Uterus (tissue), 4 donors: ENCODE results near the gene EPC2. TPM values are rescaled to one million over a fixed set of nuclear protein-coding genes. Genes with fewer than 3 reads are reported as not detected.

ENCODE experiments used
- DNase-seq, 2 donors: peaks; one replicate each; pipeline ENCODE4 v3.0.0-alpha.2; 2019 to 2020
- H3K27ac ChIP-seq, 2 donors: fragments of 200-600 bp; sonication (generic); 1 replicate in 1 of 2; 2 replicates in 1 of 2; pipeline ENCODE4 v1.5.1; 2016 to 2018
- H3K27me3 ChIP-seq, 2 donors: fragments of 200-600 bp; sonication (generic); one replicate each; pipeline ENCODE4 v1.5.1; 2018 to 2019; ENCODE audit warnings: control low read depth in 1 of 2
- H3K36me3 ChIP-seq, 2 donors: fragments of 200-600 bp; sonication (generic); one replicate each; pipeline ENCODE4 v1.5.1; 2019; ENCODE audit warnings: control low read depth in 1 of 2
- H3K4me1 ChIP-seq, 2 donors: fragments of 200-600 bp; sonication (generic); one replicate each; pipeline ENCODE4 v1.5.1; 2018 to 2019; ENCODE audit warnings: control low read depth in 1 of 2
- H3K4me3 ChIP-seq, 2 donors: fragments of 200-600 bp; sonication (generic); 1 replicate in 1 of 2; 2 replicates in 1 of 2; pipeline ENCODE4 v1.5.1; 2018 to 2019; ENCODE audit warnings: mild to moderate bottlenecking in 1 of 2
- H3K9me3 ChIP-seq, 2 donors: fragments of 200-600 bp; sonication (generic); one replicate each; pipeline ENCODE4 v1.5.1; 2019; ENCODE audit warnings: control low read depth in 1 of 2
- CTCF ChIP-seq, 4 experiments: fragments of 200-600 bp in 2 of 4; fragments of 450-650 bp in 2 of 4; sonication (generic) in 2 of 4; IDR thresholded peaks; one replicate each; pipeline ENCODE4 v1.5.1; 2016 to 2019; ENCODE audit warnings: antibody characterized with exemption in 4 of 4, mild to moderate bottlenecking in 2 of 4, moderate library complexity in 1 of 4
- POLR2A ChIP-seq, 2 donors: fragments of 450-650 bp; IDR thresholded peaks; one replicate each; pipeline ENCODE4 v1.6.1; 2016; ENCODE audit warnings: antibody characterized with exemption in 2 of 2, mild to moderate bottlenecking in 1 of 2, moderate library complexity in 1 of 2
- intact Hi-C: fragments of 100-400 bp; cut with DNase I; formaldehyde crosslinking; loops from one replicate; pipeline ENCODE4 v1.15.1; 2023; ENCODE audit warnings: low total_unique reads
- total RNA-seq, 4 donors: library from RNA; depleted of rRNA in 3 of 4; stranded (reverse); fragments of >200 nt in 3 of 4; gene quantifications; one replicate each; pipeline versions ENCODE4 v1.1.0 to v1.2.4, GENCODE V29; 2014 to 2023
- donor health status: DM: yes; HTN: yes; CAD: no.

The EPC2 gene
- total RNA-seq, 4 donors from 2014 or later: 14.3 to 71.4 (median 33.8) TPM

- Histone ChIP-seq H3K27ac (no peak overlapping the region), H3K4me3 (no peak overlapping the region), H3K9me3 (no peaks in the 10 kb centered on the region)
Measured at GRCh38 chr2:148719941-148720436, 75.4 kb downstream of the EPC2 start.

GRCh38 chr2:148720501-148721001 lies 76.0 kb downstream of the EPC2 start:
- Histone ChIP-seq H3K9me3 (no peaks in the 10 kb centered on the region), H3K4me1 (no peaks in the 10 kb centered on the region), H3K27me3 (no peaks in the 10 kb centered on the region), H3K36me3 (no peaks in the 10 kb centered on the region), H3K27ac (peak overlapping the region in 1 of 2 donors; percentile 50), H3K4me3 (no peak overlapping the region)
- peak; percentile 19 to 33 for DNase-seq
- intact Hi-C loops: no loop called here
- TF ChIP-seq CTCF (IDR thresholded peaks at IDR 0.05): no peak
- no peak for TF ChIP-seq POLR2A (IDR thresholded peaks at IDR 0.05)

More at GRCh38 chr2:148719941-148720436, 75.4 kb downstream of the EPC2 start:
- no peak for DNase-seq
- Histone ChIP-seq H3K4me1 (no peaks in the 10 kb centered on the region), H3K36me3 (no peaks in the 10 kb centered on the region), H3K27me3 (no peaks in the 10 kb centered on the region)
- intact Hi-C loops: no loop called here
- TF ChIP-seq POLR2A (IDR thresholded peaks at IDR 0.05) (no peak), CTCF (IDR thresholded peaks at IDR 0.05) (no peak)

- H3K4me3 ChIP-seq: no peak overlapping the region
- no peak for TF ChIP-seq POLR2A (IDR thresholded peaks at IDR 0.05)
- no peak for TF ChIP-seq CTCF (IDR thresholded peaks at IDR 0.05)
- H3K27ac ChIP-seq: no peak overlapping the region
- H3K36me3 ChIP-seq: no peaks in the 10 kb centered on the region
- DNase-seq: no peak
- no peaks in the 10 kb centered on the region for H3K9me3 ChIP-seq
- H3K4me1 ChIP-seq: no peaks in the 10 kb centered on the region
- intact Hi-C loops: no loop called here
- H3K27me3 ChIP-seq: no peaks in the 10 kb centered on the region
Measured at GRCh38 chr2:148721520-148721931, 77.0 kb downstream of the EPC2 start.

GRCh38 chr2:148721991-148722777 lies 77.6 kb downstream of the EPC2 start:
- Histone ChIP-seq H3K4me3 (no peak overlapping the region), H3K9me3 (peaks cover 0 to 5% of the 10 kb centered on the region in 2 donors), H3K4me1 (no peaks in the 10 kb centered on the region), H3K27ac (no peak overlapping the region), H3K36me3 (no peaks in the 10 kb centered on the region), H3K27me3 (no peaks in the 10 kb centered on the region)
- TF ChIP-seq POLR2A (IDR thresholded peaks at IDR 0.05) (no peak), CTCF (IDR thresholded peaks at IDR 0.05) (no peak)
- intact Hi-C loops: no loop called here
- DNase-seq: no peak

- H3K4me3 ChIP-seq: no peak overlapping the region
- H3K27ac ChIP-seq: no peak overlapping the region
- H3K4me1 ChIP-seq: no peaks in the 10 kb centered on the region
- no peak for DNase-seq
- no peaks in the 10 kb centered on the region for H3K36me3 ChIP-seq
- H3K9me3 ChIP-seq: peaks cover 0 to 5% of the 10 kb centered on the region in 2 donors
- intact Hi-C loops: no loop called here
- H3K27me3 ChIP-seq: no peaks in the 10 kb centered on the region
- TF ChIP-seq POLR2A (IDR thresholded peaks at IDR 0.05) (no peak), CTCF (IDR thresholded peaks at IDR 0.05) (no peak)
Measured at GRCh38 chr2:148725564-148725963, 81.0 kb downstream of the EPC2 start.
